HG02759 (cell line): ENCODE results near the gene DAZL.
A peak's percentile ranks its signal among the peaks of the same experiment; 100 is the strongest.

Experiments
- ATAC-seq: cut with Tn5 transposase; IDR thresholded peaks from one replicate; pipeline ENCODE4 v1.9.1; 2021; ENCODE audit warnings: mild to moderate bottlenecking, moderate library complexity; ENCODE audit not compliant: unreplicated experiment

DAZL gene

GRCh38 chr3:16596352-16597032, 8.7 kb downstream of the DAZL start:
- ATAC-seq: peak; percentile 85

GRCh38 chr3:16595778-16596177, 9.4 kb downstream of the DAZL start:
- ATAC-seq: no peak

- peak; percentile 98 for ATAC-seq
Observed at GRCh38 chr3:16589867-16590624, 15.2 kb downstream of the DAZL start.

GRCh38 chr3:16589120-16589519, 16.1 kb downstream of the DAZL start:
- no peak for ATAC-seq

- no peak for ATAC-seq
Observed at GRCh38 chr3:16587681-16588060, 17.6 kb downstream of the DAZL start.

GRCh38 chr3:16587047-16587680, 18.1 kb downstream of the DAZL start:
- ATAC-seq: no peak

GRCh38 chr3:16584880-16585279, 20.3 kb downstream of the DAZL start:
- no peak for ATAC-seq

- ATAC-seq: no peak
Observed at GRCh38 chr3:16583551-16583950, 21.7 kb downstream of the DAZL start.

- ATAC-seq: no peak
Observed at GRCh38 chr3:16570113-16570512, 35.1 kb downstream of the DAZL start.

- ATAC-seq: no peak
Observed at GRCh38 chr3:16568532-16568931, 36.7 kb downstream of the DAZL start.

- no peak for ATAC-seq
Observed at GRCh38 chr3:16568115-16568514, 37.1 kb downstream of the DAZL start.

- ATAC-seq: no peak
Observed at GRCh38 chr3:16559653-16560365, 45.4 kb downstream of the DAZL start.

GRCh38 chr3:16554126-16554525, 51.1 kb downstream of the DAZL start:
- no peak for ATAC-seq

- no peak for ATAC-seq
Observed at GRCh38 chr3:16552757-16553156, 52.5 kb downstream of the DAZL start.

- no peak for ATAC-seq
Observed at GRCh38 chr3:16551342-16551976, 53.8 kb downstream of the DAZL start.

- peak; percentile 92 for ATAC-seq
Observed at GRCh38 chr3:16550676-16551341, 54.4 kb downstream of the DAZL start.

GRCh38 chr3:16550305-16550675, 54.9 kb downstream of the DAZL start:
- peak; percentile 30 for ATAC-seq

- no peak for ATAC-seq
Observed at GRCh38 chr3:16548721-16549120, 56.5 kb downstream of the DAZL start.

GRCh38 chr3:16547561-16548357, 57.5 kb downstream of the DAZL start:
- ATAC-seq: no peak
